ENCODE measurements around the gene MAT1A. TPM values are rescaled to one million over a fixed set of nuclear protein-coding genes. Genes with fewer than 3 reads are reported as not detected.
"Not testable (repeated sequence)": the region's sequence is repeated elsewhere in the genome, so short reads cannot be mapped to it uniquely, and the experiment has no call there.

The MAT1A gene
- total RNA-seq, 1 donor from 2014 or later: not detected

GRCh38 chr10:80261316-80262030 is 28.0 kb downstream of the MAT1A start:
- TF ChIP-seq CTCF (IDR thresholded peaks at IDR 0.05; ENCODE audit: insufficient read depth, low read length, severe bottlenecking): no peak
- H3K4me3 ChIP-seq (ENCODE audit: low read depth, low read length): no peak overlapping the region
- no peak for FAIRE-seq

GRCh38 chr10:80260295-80261243 is 28.9 kb downstream of the MAT1A start:
- TF ChIP-seq CTCF (IDR thresholded peaks at IDR 0.05; ENCODE audit: insufficient read depth, low read length, severe bottlenecking): peak; percentile 81
- FAIRE-seq (no peak), DNase-seq (ENCODE audit: low read depth) (no peak)
- Histone ChIP-seq H3K4me3 (ENCODE audit: low read depth, low read length) (no peak overlapping the region), H3K36me3 (ENCODE audit: control insufficient read depth, insufficient read depth, low read length) (no peaks in the 10 kb centered on the region), H3K27me3 (ENCODE audit: control insufficient read depth, insufficient read depth, low read length) (peaks cover 3% of the 10 kb centered on the region)

More at GRCh38 chr10:80261316-80262030, 28.0 kb downstream of the MAT1A start:
- Histone ChIP-seq H3K36me3 (ENCODE audit: control insufficient read depth, insufficient read depth, low read length) (no peaks in the 10 kb centered on the region), H3K27me3 (ENCODE audit: control insufficient read depth, insufficient read depth, low read length) (peaks cover 2% of the 10 kb centered on the region)
- DNase-seq (ENCODE audit: low read depth): no peak

- no peaks in the 10 kb centered on the region for H3K36me3 ChIP-seq (ENCODE audit: control insufficient read depth, insufficient read depth, low read length)
- FAIRE-seq (no peak), DNase-seq (ENCODE audit: low read depth) (no peak)
- no peak for TF ChIP-seq CTCF (IDR thresholded peaks at IDR 0.05; ENCODE audit: insufficient read depth, low read length, severe bottlenecking)
- peaks cover 3% of the 10 kb centered on the region for H3K27me3 ChIP-seq (ENCODE audit: control insufficient read depth, insufficient read depth, low read length)
- H3K4me3 ChIP-seq (ENCODE audit: low read depth, low read length): no peak overlapping the region
These were observed 30.0 kb downstream of the MAT1A start for GRCh38 chr10:80259405-80259871.

GRCh38 chr10:80256798-80257197 is 32.7 kb downstream of the MAT1A start:
- not testable (repeated sequence) for H3K36me3 ChIP-seq (ENCODE audit: control insufficient read depth, insufficient read depth, low read length); FAIRE-seq; DNase-seq (ENCODE audit: low read depth); H3K27me3 ChIP-seq (ENCODE audit: control insufficient read depth, insufficient read depth, low read length); H3K4me3 ChIP-seq (ENCODE audit: low read depth, low read length)
- peak; percentile 40 for TF ChIP-seq CTCF (IDR thresholded peaks at IDR 0.05; ENCODE audit: insufficient read depth, low read length, severe bottlenecking)

- not testable (repeated sequence) for H3K4me3 ChIP-seq (ENCODE audit: low read depth, low read length); DNase-seq (ENCODE audit: low read depth); FAIRE-seq; H3K27me3 ChIP-seq (ENCODE audit: control insufficient read depth, insufficient read depth, low read length); H3K36me3 ChIP-seq (ENCODE audit: control insufficient read depth, insufficient read depth, low read length)
These were observed 34.7 kb downstream of the MAT1A start for GRCh38 chr10:80254726-80255125.

- not testable (repeated sequence) for FAIRE-seq; H3K4me3 ChIP-seq (ENCODE audit: low read depth, low read length); H3K27me3 ChIP-seq (ENCODE audit: control insufficient read depth, insufficient read depth, low read length); H3K36me3 ChIP-seq (ENCODE audit: control insufficient read depth, insufficient read depth, low read length)
- peak; percentile 12 for DNase-seq (ENCODE audit: low read depth)
These were observed 35.5 kb downstream of the MAT1A start for GRCh38 chr10:80253963-80254271.
